A673 (cell line): Measurements from ENCODE around the gene FLACC1.

ENCODE experiments used
- EZH2 ChIP-seq: fragments of 200-600 bp; sonication (generic); IDR thresholded peaks from 2 replicates; pipeline ENCODE4 v1.6.1; 2017; ENCODE audit warnings: borderline replicate concordance, low read depth, mild to moderate bottlenecking, mixed read lengths, antibody characterized with exemption, low read length; ENCODE audit not compliant: poor library complexity, severe bottlenecking
- TF ChIP-seq, protein P1 (sequence below): fragments of 300-800, 200-600 bp; sonication (generic); conservative IDR thresholded peaks from 2 replicates; pipeline ENCODE4 v1.5.1; 2017; ENCODE audit warnings: low read depth, mild to moderate bottlenecking, antibody characterized with exemption, low read length, moderate library complexity, mixed read lengths

DNA sequence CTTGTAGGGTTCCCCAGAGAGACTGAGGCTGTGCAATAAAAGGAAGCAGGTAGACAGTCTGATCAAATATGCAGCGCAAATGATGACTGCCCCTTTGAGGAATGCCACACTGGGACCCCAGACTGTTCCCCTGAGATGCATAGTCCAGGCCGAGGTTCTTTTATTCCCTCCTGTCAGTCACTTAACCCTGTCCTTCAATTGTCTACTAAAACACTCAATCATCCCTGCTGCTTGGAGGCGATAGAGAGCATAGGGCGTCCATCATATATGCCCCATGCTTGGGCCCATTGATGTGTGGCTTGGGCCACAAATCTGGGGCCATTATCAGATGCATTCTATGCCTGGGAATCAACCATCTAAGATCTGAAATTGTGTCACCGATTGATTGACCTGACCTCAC, 112.3 kb downstream of the FLACC1 start:
- TF ChIP-seq, protein P1, sequence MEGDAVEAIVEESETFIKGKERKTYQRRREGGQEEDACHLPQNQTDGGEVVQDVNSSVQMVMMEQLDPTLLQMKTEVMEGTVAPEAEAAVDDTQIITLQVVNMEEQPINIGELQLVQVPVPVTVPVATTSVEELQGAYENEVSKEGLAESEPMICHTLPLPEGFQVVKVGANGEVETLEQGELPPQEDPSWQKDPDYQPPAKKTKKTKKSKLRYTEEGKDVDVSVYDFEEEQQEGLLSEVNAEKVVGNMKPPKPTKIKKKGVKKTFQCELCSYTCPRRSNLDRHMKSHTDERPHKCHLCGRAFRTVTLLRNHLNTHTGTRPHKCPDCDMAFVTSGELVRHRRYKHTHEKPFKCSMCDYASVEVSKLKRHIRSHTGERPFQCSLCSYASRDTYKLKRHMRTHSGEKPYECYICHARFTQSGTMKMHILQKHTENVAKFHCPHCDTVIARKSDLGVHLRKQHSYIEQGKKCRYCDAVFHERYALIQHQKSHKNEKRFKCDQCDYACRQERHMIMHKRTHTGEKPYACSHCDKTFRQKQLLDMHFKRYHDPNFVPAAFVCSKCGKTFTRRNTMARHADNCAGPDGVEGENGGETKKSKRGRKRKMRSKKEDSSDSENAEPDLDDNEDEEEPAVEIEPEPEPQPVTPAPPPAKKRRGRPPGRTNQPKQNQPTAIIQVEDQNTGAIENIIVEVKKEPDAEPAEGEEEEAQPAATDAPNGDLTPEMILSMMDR = no peak
- no peak for TF ChIP-seq EZH2
